ENCODE data around the gene SERPINB1. TPM values are rescaled to one million over a fixed set of nuclear protein-coding genes. Genes with fewer than 3 reads are reported as not detected.

SERPINB1 gene
- total and polyA plus RNA-seq, 9 of the 15 experiments (the other 6 are each of a cell fraction or from before 2014, with no cell fraction given): 33.9 to 108 (median 63.8) TPM

DNA sequence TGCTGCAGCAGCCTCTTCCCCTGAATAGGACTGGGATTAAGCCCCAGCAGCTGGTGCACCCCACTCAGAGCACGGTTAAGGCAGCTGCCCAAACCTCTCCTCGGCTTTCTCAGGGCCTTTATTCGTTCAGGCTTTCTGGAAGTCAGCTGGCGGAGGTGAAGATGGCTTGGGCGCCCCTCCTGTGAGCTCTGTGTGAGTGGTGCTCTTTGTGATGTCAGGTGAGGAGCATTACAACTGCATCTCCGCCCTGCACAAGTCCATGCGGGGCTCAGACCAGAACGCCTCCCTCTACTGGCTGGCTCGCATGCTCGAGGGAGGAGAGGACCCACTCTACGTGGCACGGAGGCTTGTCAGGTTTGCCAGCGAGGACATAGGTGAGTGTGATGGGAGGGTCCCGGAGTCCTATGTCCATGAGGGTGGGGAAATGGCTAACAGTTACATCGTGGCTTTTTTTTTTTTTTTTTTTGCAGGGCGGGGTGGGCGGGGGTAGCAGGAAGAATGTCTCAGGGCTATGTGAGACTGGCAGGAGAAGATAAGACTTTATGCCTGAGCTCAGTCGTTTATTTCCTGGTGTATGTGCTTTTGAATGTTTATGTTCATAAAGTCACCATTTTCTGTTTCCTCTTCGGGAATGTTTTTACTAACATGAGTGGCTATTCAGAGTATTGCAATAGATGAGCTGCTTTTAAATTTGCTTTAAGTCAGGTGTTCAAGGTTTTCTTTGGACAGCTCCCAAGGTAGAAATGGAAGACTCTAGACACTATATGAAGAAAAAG lies 58.3 kb downstream of the SERPINB1 start (continued):
- TF ChIP-seq HMGXB4 (CRISPR knock-in tag; IDR thresholded peaks at IDR 0.05) (no peak), MYNN (IDR thresholded peaks at IDR 0.05) (no peak), MYNN (CRISPR knock-in tag; IDR thresholded peaks at IDR 0.05) (no peak), PTRF (tag; IDR thresholded peaks at IDR 0.05) (no peak), PKNOX1 (IDR thresholded peaks at IDR 0.05) (no peak), EP400 (IDR thresholded peaks at IDR 0.05) (peak; percentile 66; the same call in 1 of the 2 replicates), ZNF431 (CRISPR knock-in tag; IDR thresholded peaks at IDR 0.05) (no peak), ARHGAP35 (IDR thresholded peaks at IDR 0.05; ENCODE audit: partially characterized antibody) (no peak), SRSF3 (IDR thresholded peaks at IDR 0.05; ENCODE audit: insufficient read depth, low read length) (no peak), DDX20 (tag; IDR thresholded peaks at IDR 0.05; ENCODE audit: low read depth) (no peak), TOE1 (IDR thresholded peaks at IDR 0.05; ENCODE audit: borderline replicate concordance) (no peak), TOE1 (CRISPR knock-in tag; IDR thresholded peaks at IDR 0.05; ENCODE audit: borderline replicate concordance, low read depth) (no peak), NR2F6 (CRISPR knock-in tag; IDR thresholded peaks at IDR 0.05) (no peak), CEBPG (CRISPR knock-in tag; IDR thresholded peaks at IDR 0.05) (no peak), CEBPG (tag; conservative IDR thresholded peaks at IDR 0.05 in 1 of 2, IDR thresholded peaks at IDR 0.05 in 1 of 2) (no peak), TFAP4 (CRISPR knock-in tag; IDR thresholded peaks at IDR 0.05; ENCODE audit: borderline replicate concordance) (peak; percentile 83), ZNF197 (CRISPR knock-in tag; IDR thresholded peaks at IDR 0.05; ENCODE audit: low read depth) (no peak)
- TF ChIP-seq, protein P1, sequence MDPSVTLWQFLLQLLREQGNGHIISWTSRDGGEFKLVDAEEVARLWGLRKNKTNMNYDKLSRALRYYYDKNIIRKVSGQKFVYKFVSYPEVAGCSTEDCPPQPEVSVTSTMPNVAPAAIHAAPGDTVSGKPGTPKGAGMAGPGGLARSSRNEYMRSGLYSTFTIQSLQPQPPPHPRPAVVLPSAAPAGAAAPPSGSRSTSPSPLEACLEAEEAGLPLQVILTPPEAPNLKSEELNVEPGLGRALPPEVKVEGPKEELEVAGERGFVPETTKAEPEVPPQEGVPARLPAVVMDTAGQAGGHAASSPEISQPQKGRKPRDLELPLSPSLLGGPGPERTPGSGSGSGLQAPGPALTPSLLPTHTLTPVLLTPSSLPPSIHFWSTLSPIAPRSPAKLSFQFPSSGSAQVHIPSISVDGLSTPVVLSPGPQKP (CRISPR knock-in tag; IDR thresholded peaks at IDR 0.05): no peak
- TF ChIP-seq, protein P2, sequence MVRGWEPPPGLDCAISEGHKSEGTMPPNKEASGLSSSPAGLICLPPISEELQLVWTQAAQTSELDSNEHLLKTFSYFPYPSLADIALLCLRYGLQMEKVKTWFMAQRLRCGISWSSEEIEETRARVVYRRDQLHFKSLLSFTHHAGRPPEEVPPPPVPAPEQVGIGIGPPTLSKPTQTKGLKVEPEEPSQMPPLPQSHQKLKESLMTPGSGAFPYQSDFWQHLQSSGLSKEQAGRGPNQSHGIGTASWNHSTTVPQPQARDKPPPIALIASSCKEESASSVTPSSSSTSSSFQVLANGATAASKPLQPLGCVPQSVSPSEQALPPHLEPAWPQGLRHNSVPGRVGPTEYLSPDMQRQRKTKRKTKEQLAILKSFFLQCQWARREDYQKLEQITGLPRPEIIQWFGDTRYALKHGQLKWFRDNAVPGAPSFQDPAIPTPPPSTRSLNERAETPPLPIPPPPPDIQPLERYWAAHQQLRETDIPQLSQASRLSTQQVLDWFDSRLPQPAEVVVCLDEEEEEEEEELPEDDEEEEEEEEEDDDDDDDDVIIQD (CRISPR knock-in tag; IDR thresholded peaks at IDR 0.05): no peak
- TF ChIP-seq, protein P3, sequence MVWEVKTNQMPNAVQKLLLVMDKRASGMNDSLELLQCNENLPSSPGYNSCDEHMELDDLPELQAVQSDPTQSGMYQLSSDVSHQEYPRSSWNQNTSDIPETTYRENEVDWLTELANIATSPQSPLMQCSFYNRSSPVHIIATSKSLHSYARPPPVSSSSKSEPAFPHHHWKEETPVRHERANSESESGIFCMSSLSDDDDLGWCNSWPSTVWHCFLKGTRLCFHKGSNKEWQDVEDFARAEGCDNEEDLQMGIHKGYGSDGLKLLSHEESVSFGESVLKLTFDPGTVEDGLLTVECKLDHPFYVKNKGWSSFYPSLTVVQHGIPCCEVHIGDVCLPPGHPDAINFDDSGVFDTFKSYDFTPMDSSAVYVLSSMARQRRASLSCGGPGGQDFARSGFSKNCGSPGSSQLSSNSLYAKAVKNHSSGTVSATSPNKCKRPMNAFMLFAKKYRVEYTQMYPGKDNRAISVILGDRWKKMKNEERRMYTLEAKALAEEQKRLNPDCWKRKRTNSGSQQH (CRISPR knock-in tag; IDR thresholded peaks at IDR 0.05): no peak
